NCI-H345 treated with DMSO at 0.1 percent for 48 hours (cell line): ENCODE data around the gene MAGI3.
"Not testable (repeated sequence)": the region's sequence is repeated elsewhere in the genome, so short reads cannot be mapped to it uniquely, and the experiment has no call there.

ENCODE experiments used
- DNase-seq: peaks from one replicate; lab custom pipeline; 2025; ENCODE audit not compliant: unreplicated experiment; lab: John Stamatoyannopoulos, UW

Gene MAGI3

DNA sequence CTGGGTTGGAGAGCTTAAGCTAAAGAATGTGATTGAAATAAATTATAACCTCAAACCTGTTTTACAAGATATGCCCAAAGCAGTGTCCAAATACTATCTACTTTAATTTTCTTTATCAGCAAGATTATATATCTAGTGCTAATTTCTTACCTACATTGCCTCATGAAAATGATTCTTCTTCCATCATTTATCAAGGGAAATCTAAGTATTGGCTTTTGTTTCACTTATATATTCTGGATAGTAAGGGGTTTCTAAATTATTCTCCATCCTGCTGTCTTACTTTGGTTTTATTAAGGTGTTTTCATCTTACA is 287.8 kb downstream of the MAGI3 start:
- no peak for DNase-seq

DNA sequence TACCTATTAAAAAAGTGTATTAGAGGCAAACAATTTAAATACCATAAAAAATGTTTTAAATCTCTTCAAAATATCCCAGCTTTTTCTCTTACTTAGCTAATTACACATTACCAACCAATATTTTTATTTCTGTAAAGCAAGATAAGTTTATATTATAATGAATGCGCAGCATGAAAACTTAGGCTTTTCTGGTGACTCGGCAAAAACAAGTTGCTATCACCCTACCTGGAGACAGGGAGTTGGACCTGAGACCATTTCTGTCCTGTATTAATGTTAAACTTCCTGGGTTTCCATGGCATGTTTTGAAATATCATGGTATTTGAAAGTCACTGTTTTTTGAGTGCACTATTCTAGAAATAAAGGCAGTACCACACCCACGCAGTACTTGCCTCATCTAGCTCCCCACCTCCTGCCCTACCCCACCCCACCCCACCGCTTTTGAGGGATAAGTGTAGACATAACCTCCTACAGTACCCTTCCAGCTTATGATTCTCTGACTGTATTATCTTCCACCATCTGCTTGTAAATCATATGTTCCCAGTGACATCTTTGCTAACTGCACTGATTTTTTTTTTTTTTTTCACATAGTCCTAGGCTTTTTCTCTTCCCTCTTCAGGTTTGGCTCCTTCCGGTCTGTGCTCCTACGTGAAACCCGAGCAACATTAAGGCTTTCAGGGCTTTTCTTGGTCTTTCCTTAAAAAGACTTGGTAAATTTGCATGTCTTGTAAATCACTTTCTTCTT is 291.5 kb downstream of the MAGI3 start:
- no peak for DNase-seq

DNA sequence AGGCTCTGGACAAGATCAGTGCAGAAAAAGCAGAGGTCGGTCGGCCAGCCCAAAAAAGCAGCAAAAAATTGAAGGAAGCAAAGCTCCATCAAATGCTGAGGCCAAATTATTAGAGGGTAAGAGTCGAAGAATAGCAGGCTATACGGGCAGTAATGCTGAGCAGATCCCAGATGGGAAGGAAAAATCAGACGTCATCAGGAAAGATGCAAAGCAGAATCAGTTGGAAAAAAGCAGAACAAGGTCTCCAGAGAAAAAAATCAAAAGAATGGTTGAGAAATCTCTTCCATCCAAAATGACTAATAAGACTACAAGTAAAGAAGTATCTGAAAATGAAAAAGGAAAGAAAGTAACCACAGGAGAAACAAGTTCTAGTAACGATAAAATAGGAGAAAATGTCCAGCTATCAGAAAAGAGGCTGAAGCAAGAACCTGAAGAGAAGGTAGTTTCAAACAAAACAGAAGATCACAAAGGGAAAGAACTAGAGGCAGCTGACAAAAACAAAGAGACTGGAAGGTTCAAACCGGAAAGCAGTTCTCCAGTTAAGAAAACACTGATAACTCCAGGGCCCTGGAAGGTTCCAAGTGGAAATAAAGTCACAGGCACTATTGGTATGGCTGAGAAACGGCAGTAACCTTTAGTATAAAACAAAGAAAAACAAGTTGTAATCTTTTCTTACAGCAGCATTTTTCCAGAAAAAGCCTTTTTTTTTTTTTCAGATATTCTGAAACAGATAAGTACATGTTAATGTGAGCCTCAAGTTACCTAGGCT is 293.3 kb downstream of the MAGI3 start:
- DNase-seq, result no peak

DNA sequence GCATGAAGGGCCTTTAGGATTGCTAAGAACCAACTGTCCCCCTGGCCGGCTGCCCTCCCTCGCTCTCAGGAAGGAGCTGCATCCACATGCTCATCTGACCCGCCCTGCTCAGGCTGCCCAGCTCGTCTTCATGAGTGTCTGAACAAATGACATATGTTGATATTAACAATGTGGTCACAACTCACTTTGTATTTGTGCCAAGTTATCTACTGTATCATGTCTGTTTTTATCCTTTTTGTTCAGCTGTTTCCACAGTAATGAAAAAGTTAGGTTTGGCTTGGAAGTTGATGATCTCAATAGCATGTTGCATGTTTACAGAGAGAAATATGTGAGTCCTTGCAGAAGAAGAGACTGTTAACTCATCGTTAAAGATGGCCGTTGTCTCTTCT is 293.8 kb downstream of the MAGI3 start:
- no peak for DNase-seq

DNA sequence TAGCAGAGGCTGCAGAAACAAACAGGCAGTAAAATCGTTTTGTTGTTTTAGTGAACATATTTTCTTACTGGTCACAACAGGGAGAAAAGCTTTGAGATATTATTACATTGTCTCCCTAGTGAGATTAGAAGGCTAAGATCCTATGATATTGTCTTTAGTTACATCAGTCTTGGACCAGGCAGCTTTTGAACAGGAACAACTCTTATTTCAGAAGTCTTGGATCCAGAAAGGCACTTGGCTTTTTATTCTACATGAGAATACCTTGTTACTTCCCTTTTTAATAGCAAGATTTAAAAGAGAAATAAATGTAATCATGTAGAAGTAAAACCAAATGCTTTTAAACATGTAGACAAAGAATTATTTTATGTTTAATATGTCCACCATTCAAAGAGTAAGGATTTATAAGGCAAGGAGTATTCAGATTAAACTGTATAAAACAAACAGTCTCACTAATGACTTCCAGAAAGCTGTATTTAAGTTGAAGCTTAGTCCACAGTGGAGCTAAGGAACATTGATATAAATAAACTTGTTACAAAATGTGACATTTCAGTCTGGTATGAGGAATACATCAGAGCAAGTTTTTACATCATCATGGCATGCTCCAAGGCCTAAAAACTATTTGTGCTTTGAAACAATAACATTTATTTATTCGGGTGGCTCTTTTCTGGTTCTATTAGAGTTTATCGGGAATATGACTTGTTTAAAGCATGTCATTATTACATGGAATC is 296.7 kb downstream of the MAGI3 start:
- no peak for DNase-seq

DNA sequence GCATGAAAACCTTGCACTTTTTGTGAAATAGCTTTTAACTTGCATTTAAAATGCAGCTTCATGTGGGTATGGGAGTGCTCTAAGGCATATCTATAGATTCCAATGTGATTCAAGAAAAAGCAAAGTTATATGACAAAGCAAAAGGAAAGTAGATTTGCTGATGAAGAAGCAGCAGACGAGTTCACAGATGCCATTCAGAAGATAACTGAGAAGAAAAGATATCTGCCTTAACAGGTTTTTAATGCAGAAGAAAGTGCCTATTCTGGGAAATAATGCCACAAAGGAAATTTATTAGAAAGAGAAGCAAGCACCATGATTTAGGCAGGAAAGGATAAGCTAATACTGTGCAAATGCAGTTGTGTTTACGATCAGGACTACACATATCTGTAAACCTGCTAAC is 300.9 kb downstream of the MAGI3 start:
- DNase-seq, result no peak

DNA sequence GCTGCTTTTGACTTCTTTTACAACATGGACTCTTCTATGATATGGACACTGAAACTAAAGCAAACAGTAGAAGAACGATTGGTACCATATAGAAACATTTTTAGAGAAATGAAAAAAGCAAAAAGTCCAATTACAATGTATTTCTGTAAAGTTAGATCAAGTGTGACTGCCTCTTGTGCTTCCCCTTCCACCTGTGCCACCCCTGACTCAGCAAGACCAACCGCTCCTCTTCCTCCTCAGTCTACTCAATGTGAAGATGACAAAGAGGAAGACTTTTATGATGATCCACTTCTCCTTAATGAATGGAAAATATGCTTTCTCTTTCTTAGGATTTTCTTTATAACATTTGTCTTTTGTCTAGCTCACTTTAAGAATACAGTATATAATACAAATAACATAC is 302.0 kb downstream of the MAGI3 start:
- no peak for DNase-seq

DNA sequence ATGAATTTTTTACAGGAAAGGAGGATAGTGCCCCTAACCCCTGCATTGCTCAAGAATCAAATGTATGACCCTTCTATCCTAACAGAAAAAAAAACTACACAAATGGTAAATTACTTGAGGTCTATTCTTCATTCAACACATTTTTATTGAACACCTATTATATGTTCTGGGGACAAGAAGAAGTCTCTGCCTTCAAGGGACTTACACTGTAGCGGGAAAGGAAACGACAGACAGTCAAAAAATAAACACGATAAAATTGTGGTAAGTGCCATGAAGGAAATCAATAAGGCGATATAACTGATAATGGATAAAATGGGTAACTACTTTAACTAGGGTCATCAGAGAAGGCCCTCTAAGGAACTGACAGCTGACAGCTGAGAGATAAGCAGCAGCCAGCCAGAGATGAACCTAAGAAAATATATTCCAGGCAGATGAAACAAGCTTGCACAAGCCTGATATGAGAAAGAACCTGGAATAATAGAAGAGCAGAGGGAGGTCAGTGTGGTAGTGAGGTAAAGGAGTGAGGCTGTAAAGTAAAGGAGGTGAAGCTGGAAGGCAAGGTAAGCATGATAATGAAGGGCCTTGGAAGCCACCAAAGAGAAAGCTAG is 302.6 kb downstream of the MAGI3 start:
- no peak for DNase-seq

DNA sequence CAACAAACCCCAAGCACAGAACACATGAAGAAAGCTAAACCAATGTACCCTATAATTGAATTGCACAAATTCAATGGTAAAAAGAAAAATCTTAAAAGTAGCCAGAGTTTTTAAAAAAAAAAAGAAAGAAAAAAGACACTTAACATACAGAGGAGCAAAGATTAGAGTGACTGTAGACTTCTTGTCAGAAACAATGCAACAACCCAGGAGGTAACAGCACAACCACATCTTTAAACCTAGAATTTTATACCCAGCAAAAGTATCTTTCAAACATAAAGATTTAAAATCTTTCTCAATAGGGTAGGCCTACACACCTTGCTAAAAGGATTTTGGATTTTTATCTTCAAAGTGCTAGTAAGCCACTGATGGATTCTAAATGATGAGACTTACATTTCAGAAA is 304.6 kb downstream of the MAGI3 start:
- DNase-seq, result no peak

DNA sequence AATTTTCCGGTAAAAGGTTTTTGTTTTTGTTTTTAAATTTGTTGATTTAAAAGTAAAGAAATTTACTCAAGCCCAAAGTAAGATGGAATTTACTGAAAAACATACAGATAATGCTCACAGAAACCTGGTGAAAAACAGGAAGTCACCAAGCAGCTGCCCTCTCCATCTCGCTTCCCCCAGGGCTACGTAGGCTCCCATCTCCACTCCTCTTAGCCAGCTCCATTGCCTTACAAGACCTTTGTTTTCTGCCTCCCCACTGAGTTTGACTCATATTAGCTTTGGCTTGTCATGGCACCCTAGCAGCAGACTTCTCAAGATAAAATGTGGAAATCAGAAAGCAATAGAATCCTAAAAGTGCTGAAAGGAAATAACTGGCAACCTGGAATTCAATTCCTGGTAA is 311.1 kb downstream of the MAGI3 start:
- DNase-seq, result no peak

DNA sequence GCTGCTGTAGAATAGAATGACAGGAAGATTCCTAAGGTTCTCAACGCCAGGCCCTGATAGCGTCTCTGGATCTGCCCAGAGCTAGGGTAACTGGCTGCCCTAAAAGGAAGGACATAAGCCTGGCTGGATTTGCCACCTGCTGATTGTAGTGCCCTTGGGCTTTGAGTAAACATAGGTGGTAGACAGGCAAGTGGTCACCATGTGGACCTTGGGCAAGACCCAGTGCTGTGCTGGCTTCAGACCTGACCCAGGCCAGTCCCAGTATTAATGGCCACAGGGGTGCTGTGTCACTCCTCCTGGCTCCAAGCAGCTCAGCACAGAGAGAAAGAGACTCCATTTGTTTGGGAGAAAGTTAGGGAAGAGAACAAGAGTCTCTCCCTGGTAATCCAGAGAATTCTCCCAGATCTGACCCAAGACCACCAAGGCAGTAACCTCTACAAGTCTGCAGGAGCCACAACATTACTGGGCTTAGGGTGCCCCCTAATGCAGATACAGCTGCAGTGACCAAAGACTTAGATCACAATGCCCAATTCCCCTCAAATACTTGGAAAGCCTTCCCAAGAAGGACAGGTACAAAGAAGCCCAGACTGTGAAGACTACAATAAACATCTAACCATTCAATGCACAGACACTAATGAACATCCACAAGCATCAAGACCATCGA is 324.4 kb downstream of the MAGI3 start:
- DNase-seq, result no peak

DNA sequence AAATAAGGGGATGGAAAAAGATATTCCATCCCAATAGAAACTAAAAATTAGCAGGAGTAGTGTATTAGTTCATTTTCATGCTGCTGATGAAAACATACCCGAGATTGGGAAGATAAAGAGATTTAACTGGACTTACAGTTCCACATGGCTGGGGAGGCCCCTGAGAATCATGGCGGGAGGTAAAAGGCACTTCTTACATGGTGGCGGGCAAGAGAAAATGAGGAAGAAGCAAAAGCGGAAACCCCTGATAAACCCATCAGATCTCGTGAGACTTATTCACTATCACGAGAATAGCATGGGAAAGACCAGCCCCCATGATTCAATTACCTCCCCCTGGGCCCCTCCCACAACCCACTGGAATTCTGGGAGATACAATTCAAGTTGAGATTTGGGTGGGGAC is 327.2 kb downstream of the MAGI3 start:
- DNase-seq, result not testable (repeated sequence)

DNA sequence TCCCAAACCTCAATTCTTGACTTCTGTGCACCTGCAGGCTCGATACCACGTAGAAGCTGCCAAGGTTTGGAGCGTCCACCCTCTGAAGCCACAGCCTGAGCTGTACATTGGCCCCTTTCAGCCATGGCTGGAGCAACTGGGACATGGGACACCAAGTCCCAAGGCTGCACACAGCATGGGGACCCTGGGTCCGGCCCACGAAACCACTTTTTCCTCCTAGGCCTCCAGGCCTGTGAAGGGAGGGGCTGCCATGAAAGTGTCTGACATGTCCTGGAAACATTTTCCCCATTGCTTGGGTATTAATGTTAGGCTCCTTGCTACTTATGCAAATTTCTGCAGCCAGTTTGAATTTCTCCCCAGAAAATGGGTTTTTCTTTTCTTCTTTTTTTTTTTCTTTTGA is 328.3 kb downstream of the MAGI3 start:
- not testable (repeated sequence) for DNase-seq

DNA sequence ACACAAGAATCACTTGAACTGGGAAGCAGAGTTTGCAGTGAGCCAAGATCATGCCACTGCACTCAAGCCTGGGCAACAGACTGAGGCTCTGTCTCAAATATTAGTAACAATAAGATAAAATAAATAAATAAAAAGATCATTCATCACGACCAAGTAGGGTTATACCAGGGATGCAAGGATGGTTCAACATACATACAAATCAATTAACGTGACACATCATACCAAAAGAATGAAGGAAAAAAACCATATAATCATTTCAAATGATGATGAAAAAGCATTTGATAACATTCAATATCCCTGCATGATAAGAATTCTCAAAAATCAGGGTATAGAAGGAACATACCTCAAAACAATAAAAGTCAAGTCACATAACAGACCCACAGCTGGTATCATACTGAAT is 330.7 kb downstream of the MAGI3 start:
- no peak for DNase-seq

DNA sequence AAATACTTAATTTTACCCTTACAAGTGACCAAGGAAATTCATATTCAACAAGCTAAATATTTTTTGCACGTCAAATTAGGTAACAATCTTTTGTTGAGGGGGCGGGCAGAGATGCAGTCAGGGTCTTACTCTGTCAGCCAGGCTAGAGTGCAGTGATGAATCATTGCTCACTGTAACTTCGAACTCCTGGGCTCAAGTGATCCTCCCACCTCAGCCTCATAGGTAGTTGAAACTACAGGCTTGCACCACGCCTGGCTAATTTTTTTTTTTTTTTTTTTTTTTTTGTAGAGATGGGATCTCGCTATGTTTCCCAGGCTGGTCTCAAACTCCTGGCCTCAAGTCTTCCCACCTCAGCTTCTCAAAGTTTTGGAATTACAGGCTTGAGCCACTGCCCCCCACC is 342.5 kb downstream of the MAGI3 start:
- DNase-seq, result no peak

DNA sequence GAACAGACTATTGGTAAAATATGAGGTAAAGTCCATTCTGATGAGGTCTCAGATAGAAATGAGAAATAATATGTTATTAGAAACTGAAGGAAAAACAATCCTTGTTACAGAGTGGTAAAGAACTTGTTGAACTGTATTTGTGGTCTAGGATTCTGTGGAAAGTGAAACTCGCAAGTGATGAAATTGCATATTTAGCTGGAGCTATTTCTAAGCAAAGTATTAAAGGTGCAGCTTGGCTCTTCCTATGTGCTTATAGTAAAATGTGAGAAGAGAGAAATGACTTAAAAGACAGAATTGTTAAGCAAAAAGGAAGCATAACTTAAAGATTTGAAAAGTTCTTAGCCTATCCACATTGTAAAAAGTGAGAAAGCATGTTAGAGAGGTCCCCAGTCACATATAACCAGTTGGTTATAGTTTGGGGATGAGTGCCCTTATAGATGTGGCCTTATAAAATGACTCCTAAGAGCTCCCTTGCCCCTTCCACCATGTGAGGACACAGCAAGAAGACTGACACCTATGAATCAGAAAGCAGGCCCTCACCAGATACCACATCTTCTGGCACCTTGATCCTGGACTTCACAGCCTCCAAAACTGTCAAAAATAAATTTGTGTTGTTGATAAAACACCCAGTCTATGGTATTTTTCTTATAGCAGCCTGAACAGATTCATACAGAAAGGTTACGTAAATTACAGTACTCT is 344.2 kb downstream of the MAGI3 start:
- no peak for DNase-seq
